Liver (tissue), 3 donors: ENCODE results near the gene BSN.

ENCODE experiments used
- EGR1 ChIP-seq, 2 donors: IDR thresholded peaks; 2 replicates each; pipeline ENCODE4 v1.6.1; 2016 to 2018; ENCODE audit warnings: antibody characterized with exemption in 2 of 2, low read depth in 2 of 2
- FOXA1 ChIP-seq: IDR thresholded peaks from 2 replicates; pipeline ENCODE4 v1.6.1; 2016; ENCODE audit warnings: antibody characterized with exemption
- HNF4G ChIP-seq: IDR thresholded peaks from 2 replicates; pipeline ENCODE4 v1.6.1; 2016; ENCODE audit warnings: antibody characterized with exemption
- JUND ChIP-seq, 2 donors: IDR thresholded peaks; 2 replicates each; pipeline ENCODE4 v1.6.1; 2016; ENCODE audit warnings: antibody characterized with exemption in 2 of 2
- MAX ChIP-seq: IDR thresholded peaks from 2 replicates; pipeline ENCODE4 v1.6.1; 2016; ENCODE audit warnings: antibody characterized with exemption
- RAD21 ChIP-seq, 2 donors: IDR thresholded peaks; 2 replicates each; pipeline ENCODE4 v1.6.1; 2016; ENCODE audit warnings: antibody characterized with exemption in 2 of 2, mild to moderate bottlenecking in 2 of 2
- YY1 ChIP-seq: IDR thresholded peaks from 2 replicates; pipeline ENCODE4 v1.6.1; 2016; ENCODE audit warnings: antibody characterized with exemption, mild to moderate bottlenecking
- TF ChIP-seq, protein P1 (sequence below): fragments of 150-350 bp; IDR thresholded peaks from 2 replicates; pipeline ENCODE4 v1.5.1; 2017; ENCODE audit warnings: improper control_type of control experiment, low read depth, low read length; ENCODE audit not compliant: missing input control
- TF ChIP-seq, protein P2 (sequence below): IDR thresholded peaks from 2 replicates; pipeline ENCODE4 v1.6.1; 2016; ENCODE audit warnings: antibody characterized with exemption
- donor health status: healthy.
- donor health status: healthy.

GRCh38 chr3:49712166-49712565 is 157.9 kb downstream of the BSN start:
- TF ChIP-seq, protein P1, sequence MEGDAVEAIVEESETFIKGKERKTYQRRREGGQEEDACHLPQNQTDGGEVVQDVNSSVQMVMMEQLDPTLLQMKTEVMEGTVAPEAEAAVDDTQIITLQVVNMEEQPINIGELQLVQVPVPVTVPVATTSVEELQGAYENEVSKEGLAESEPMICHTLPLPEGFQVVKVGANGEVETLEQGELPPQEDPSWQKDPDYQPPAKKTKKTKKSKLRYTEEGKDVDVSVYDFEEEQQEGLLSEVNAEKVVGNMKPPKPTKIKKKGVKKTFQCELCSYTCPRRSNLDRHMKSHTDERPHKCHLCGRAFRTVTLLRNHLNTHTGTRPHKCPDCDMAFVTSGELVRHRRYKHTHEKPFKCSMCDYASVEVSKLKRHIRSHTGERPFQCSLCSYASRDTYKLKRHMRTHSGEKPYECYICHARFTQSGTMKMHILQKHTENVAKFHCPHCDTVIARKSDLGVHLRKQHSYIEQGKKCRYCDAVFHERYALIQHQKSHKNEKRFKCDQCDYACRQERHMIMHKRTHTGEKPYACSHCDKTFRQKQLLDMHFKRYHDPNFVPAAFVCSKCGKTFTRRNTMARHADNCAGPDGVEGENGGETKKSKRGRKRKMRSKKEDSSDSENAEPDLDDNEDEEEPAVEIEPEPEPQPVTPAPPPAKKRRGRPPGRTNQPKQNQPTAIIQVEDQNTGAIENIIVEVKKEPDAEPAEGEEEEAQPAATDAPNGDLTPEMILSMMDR = no peak
- TF ChIP-seq JUND (IDR thresholded peaks at IDR 0.05) = no peak
- no peak for TF ChIP-seq MAX
- no peak for TF ChIP-seq RAD21 (IDR thresholded peaks at IDR 0.05)
- TF ChIP-seq HNF4G = no peak
- TF ChIP-seq EGR1 (IDR thresholded peaks at IDR 0.05; ENCODE audit: low read depth in 2 of 2) = no peak
- no peak for TF ChIP-seq FOXA1
- no peak for TF ChIP-seq YY1
- TF ChIP-seq, protein P2, sequence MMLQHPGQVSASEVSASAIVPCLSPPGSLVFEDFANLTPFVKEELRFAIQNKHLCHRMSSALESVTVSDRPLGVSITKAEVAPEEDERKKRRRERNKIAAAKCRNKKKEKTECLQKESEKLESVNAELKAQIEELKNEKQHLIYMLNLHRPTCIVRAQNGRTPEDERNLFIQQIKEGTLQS = no peak
